RCC 7860 (cell line): Measurements from ENCODE around the gene MRPL18.
"Not testable (repeated sequence)": the region's sequence is repeated elsewhere in the genome, so short reads cannot be mapped to it uniquely, and the experiment has no call there.

ENCODE experiments used
- DNase-seq: peaks from one replicate; pipeline ENCODE4 v3.0.0-alpha.2; 2015; ENCODE audit warnings: low spot score
- FAIRE-seq: peaks from 2 replicates; lab custom pipeline; 2012; peaks lifted over from hg19 to GRCh38; lab: Jason Lieb, UNC

Gene MRPL18

DNA sequence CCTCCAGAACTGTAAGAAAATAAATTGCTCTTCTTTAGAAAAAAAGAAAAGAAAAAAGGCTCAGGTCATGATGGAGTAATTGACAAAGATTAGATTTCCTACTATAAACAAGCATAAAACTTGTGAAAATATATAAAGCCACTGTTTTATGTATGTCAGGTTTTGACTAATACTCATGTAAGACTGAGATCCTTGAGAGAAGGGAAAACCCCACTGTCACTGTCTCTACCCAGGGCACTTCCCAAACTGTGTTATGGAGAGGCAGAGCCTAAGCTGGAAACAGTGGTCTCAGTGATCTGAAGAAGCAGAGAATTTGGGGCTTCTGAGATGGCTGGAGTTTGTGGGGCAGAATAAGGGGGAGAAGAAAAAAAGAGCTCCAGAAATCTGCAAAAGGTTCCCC is 20.8 kb upstream of the MRPL18 start:
- no peak for DNase-seq
- FAIRE-seq: no peak

DNA sequence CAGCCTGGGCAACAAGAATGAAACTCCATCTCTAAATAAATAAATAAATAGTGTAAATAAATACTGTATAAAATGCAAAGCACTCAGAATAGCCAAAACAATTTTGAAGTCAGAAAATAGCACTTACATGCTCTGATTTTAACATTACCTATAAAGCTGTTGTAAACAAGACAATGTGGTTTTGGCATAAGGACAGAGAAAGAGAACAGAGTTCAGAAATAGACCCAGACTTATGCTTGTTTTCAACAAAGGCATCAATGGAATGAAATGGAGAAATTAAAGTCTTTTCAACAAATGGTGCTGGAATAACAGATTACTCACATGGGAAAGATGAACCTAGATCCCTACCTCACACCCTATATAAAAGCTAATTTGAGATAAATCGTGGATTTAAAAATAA is 18.1 kb upstream of the MRPL18 start:
- FAIRE-seq (no peak), DNase-seq (no peak)

DNA sequence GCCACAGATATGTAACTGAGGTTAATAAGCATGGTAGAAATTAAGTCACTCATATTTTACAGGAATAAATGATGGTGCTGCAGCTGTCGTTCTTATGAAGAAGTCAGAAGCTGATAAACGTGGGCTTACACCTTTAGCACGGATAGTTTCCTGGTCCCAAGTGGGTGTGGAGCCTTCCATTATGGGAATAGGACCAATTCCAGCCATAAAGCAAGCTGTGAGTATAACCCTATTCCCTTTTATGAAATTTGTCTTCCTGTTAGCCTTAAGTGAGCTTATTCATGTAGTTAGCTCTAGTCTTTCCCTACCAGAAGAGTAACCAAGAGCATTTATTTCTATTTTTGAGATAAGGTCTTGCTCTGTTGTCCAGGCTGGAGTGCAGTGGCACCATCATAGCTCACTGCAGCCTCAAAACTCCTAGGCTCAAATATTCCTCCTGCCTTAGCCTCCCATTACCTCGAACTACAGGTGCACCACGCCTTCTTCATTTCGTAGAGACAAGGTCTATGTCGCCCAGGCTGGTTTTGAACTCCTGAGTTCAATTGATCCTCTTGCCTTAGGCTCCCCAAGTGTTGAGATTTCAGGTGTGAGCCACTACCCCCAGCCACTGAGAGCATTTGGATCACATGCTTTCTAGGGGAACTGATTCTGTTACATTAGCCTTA is 12.9 kb upstream of the MRPL18 start:
- FAIRE-seq: no peak
- DNase-seq: no peak

DNA sequence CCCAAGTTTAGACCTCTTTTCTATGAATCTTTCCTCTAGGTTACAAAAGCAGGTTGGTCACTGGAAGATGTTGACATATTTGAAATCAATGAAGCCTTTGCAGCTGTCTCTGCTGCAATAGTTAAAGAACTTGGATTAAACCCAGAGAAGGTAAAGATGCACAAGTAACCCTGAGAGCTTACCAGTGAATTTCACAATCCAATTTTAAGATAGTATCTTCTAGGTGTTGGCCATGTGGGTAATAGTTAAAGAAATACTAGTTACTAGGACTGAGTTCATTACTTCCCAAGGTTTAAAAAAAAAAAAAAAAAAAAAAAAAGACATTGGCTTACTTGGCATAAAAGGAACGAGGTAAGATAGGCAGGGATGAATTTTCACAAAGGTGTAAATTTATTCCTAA is 12.1 kb upstream of the MRPL18 start:
- FAIRE-seq (no peak), DNase-seq (no peak)

DNA sequence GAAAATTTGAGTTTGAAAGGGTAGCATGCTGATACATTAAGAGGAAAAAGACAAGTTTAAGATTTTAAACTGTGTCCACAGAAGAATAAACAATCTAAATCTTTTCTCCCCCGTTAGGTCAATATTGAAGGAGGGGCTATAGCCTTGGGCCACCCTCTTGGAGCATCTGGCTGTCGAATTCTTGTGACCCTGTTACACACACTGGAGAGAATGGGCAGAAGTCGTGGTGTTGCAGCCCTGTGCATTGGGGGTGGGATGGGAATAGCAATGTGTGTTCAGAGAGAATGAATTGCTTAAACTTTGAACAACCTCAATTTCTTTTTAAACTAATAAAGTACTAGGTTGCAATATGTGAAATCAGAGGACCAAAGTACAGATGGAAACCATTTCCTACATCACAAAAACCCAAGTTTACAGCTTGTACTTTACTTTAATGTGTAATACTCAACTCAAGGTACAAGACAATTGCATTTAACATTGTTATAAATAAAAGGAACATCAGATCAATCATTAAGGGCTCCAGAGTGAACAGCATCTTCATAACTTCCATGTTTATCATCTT is 11.6 kb upstream of the MRPL18 start:
- DNase-seq (no peak), FAIRE-seq (no peak)

DNA sequence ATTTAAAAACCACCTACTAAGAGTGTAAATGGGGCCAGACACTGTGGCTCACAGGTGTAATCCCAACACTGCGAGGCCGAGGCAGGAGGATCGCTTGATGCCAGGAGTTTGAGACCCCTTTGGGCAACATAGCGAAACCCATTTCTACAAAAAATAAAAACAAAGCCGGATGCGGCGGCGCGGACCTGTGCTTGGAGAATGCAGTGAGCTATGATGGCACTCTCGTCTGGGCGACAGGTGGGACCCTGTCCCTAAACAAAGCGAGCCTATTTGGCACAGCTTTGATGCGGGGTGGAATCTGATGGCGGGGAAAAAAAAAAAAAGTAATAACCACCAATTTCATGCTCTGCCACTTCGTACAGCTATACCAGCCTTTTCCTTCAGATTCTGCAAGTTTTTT is 2.0 kb upstream of the MRPL18 start:
- DNase-seq (no peak), FAIRE-seq (no peak)

DNA sequence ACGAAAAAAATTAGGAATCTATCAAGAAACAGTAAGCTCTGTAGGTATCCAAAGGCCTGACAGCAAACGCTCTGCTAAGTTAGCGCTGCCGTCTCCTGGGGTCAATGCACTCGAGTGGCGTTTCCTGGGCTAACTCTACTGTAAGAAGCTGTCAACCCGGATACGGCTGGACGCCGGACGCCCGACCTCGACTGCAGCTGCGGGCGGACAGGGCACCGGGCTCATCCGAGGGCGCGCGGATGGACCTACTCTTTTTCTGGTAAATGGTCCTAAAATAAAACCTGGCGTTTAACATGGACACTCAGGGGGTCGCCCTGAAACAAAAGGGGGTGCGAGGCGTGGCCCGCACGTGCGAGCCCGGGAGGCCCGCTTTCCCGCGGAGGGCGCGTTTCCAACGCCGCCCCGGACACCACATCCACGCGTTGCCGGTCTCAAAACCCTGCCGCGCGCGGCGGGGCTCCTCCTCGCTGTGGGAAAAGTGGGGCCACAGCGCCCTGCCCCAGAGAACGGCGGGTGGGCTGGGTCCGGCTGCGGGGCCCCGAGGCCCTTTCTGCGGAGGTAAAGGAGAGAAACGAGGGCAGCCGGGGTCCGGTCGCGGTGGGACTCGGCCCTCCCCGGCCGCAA is 1.4 kb upstream of the MRPL18 start:
- FAIRE-seq: no peak
- peak; percentile 11 for DNase-seq

DNA sequence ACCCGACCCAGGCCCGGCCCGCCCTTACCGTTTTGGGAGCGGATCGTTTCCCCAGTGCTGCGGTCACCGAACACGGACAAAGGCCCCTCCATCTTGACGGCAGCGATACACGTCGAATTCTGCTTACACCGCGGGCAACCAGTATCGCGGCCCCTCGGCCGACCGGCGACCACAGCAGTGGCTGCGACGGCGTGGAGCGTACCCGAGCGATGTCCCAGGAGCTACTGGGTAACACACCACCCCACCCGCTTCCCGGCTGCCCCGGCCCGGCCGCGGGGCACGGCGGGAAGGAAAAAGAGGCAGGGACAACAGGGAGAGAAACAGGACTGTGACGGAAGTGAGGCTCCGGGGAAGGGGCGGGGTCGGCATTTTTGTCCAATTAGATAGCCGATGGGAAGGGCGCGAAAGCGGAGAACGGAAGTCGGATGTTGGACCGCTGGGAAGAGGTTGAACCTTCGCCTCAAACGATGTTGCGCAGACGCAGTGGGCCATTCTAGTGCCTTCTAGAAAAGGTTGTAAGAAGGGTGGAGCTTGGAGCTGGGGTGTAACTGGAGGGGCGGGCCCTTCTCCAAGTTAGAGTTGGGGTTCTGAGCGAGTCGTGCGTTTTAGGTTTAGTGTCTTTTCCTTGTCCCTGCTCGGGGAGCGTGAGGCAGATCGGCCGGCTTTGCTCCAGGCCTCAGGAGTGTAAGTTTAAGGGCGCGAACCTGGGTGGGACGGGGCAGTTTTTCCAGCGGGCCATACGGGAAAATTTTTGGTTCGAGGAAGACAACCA is 704 bp upstream of the MRPL18 start, which contains the start of gene TCP1:
Gene TCP1 (minus strand): TSS at position 226 of the 772 bp plus-strand sequence. CDS start 134 bp downstream, at position 92.
- peak; percentile 86 for FAIRE-seq

DNA sequence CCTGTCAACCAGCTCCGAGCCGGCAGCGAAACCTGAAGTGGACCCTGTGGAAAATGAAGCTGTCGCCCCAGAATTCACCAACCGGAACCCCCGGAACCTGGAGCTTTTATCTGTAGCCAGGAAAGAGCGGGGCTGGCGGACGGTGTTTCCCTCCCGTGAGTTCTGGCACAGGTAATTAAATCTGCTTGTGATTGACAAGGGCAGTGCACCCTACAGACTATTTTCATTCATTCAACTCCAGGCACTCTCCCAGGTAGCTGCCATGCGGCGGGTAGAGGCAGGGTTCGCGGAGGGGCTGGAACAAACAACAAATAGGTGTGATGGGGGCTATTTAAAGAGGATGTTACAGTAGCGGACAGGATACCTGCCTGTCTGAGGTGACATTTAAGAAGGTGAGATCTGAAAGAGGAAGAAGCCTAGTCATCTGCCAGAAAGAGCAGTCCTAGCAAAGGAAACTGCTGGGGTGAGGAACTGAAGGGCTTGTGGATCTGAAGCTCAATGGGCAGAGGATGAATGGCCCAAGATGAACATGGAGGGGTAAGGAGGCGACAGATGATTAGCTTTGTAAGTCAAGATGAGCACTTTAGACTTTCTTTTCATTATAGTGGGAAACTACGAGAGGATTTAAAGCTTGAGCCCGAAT is 810 bp downstream of the MRPL18 start:
- no peak for FAIRE-seq

More for the DNA sequence above, 704 bp upstream of the MRPL18 start, which contains the start of gene TCP1:
- peak; percentile 96 for DNase-seq

DNA sequence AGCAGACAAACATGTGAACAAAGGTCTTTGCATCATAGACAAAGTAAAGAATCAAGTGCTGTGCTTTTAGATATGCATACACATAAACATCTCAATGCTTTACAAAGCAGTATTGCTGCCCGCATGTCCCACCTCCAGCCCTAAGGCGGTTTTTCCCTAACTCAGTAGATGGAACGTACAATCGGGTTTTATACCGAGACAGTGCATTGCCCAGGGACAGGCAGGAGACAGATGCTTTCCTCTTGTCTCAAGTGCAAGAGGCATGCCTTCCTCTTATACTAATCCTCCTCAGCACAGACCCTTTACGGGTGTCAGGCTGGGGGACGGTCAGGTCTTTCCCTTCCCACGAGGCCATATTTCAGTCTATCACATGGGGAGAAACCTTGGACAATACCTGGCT is 4.7 kb downstream of the MRPL18 start:
- FAIRE-seq, DNase-seq: not testable (repeated sequence)

More for the DNA sequence above, 810 bp downstream of the MRPL18 start:
- no peak for DNase-seq

DNA sequence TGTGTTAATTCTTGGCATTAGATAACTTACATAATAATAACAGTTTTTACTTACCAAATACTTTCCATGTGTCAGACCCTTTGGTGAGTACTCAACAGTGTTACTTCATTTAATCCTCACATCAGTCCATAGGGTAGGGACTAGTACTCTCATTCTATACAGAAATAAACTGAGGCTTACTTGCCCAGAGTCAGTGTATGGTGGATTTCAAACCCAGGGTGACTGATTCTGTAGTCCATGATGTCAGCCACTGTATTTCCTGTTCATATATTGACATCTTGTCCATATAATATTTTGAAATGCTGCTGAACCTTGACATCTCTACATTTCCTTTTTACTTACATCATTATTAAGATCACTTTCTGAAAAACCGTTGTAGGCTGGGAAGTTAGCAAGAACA is 7.3 kb downstream of the MRPL18 start:
- DNase-seq (no peak), FAIRE-seq (no peak)

DNA sequence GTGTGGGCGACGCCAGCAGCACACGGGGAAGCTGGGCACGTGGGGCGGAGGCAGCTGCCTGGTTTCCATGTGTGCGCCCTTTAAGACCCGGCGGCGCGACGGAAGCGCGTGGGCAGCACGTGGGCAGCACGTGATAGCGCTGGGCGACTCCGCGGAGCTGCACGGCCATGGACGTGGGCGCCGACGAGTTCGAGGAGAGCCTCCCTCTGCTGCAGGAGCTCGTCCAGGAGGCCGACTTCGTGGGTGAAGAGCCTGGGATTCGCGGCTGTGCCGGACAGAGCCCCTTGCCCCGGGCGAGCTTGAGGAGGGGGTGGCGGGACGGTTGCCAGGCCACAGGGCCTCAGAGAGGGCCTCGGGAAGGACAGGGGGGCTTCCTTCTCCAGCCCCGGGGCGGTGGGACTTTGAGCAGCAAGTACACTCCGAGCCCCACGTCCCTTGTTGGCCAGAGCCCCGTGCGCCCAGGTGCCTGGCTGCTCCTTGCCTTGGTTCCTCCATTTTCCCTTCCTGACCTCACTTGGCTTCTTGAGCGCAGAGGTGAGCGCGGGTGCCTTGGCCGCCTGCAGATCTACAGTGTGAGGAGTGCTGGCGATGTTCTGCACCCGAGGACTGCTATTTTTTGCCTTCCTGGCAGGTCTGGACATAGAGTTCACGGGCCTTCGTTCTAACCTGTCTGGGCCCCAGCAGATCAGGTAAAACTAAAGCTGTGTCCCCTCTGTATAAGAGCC is 10.0 kb downstream of the MRPL18 start, which contains the start of gene PNLDC1:
Gene PNLDC1 (plus strand): TSS at position 136 of the 725 bp plus-strand sequence. CDS start 32 bp downstream, at position 168.
- no peak for DNase-seq
- no peak for FAIRE-seq

DNA sequence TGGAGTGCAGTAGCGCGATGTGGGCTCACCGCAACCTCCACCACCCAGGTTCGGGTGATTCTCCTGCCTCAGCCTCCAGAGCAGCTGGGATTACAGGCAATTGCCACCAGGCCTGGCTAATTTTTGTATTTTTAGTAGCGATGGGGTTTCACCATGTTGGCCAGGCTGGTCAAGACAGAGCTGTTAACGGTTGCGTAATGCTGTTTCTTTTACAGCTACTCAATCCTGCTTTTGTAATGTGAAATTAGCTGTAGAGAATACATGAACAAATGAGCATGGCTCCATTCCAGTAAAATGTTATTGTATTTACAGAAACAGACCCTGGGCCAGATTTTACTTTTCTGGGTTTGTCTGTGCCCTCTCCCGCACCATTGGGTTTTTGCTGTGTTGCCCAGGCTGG is 11.7 kb downstream of the MRPL18 start:
- DNase-seq: no peak
- FAIRE-seq: no peak

DNA sequence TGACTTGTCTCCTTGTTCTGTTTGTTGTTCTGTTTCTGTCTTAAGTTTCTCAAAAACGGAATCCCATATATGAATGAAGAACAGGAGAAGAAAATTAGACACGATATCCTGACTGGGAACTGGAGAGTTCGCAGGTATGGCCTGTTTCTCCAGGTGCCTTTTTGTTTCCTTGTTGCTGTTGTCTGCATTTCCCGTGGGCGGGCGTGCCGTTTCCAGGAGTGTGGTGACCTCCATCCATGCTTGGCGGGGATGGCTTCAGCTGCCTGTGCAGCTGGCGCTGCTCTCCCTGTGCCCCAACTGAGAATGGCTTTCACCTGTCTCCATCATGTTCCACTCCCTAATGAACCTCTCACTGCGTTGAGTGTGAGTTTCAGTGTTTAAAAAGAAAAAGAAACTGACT is 14.2 kb downstream of the MRPL18 start:
- FAIRE-seq (no peak), DNase-seq (no peak)

DNA sequence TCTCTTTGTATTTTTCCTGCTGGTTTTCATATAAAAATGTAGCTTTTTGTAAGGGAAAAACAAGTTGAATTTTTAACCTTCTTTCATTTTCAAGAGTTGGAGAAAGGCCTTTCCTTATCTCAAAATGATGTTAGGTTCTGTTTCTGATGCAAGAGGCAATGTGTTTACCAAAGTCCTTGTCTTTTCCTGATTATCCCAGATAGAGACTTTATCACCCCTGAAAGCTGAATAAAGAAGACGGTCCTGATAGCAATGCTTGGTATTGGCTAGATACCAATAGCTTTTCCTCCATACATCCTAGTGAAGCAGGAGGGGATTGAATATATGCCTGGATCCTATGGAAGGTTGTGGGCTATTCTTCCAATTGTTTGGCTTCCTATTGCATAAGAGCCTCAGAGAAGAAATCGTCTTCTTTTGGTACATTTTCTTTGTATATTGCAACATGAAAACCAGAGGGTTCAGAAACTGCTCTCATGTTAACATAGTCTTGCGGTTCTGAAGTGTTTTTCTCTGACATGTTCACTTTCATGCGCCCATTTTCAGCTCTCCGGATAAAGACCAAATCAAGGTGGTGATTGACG is 15.3 kb downstream of the MRPL18 start:
- no peak for FAIRE-seq
- no peak for DNase-seq

DNA sequence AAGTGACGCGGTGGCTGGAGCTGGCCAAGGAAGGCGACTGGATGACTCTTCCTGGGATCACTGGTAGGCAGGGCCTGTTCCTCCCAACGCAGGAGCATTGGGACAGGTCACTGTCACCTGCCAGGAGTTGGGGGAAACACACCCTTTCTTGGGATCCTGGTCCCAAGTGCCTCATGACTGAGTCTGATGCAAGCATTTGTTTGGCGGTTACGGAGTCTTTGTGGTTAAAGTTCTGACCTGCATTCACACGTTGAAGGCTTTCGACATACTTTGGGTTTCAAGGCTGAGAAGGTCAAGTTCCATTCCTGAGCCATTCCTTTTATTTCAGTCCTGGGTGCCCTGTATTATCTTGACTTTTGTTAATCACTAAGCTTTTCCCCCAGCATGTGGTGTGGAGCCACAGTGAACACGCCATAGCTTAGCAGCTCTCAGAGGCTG is 15.8 kb downstream of the MRPL18 start:
- FAIRE-seq: no peak
- peak; percentile 13 for DNase-seq

DNA sequence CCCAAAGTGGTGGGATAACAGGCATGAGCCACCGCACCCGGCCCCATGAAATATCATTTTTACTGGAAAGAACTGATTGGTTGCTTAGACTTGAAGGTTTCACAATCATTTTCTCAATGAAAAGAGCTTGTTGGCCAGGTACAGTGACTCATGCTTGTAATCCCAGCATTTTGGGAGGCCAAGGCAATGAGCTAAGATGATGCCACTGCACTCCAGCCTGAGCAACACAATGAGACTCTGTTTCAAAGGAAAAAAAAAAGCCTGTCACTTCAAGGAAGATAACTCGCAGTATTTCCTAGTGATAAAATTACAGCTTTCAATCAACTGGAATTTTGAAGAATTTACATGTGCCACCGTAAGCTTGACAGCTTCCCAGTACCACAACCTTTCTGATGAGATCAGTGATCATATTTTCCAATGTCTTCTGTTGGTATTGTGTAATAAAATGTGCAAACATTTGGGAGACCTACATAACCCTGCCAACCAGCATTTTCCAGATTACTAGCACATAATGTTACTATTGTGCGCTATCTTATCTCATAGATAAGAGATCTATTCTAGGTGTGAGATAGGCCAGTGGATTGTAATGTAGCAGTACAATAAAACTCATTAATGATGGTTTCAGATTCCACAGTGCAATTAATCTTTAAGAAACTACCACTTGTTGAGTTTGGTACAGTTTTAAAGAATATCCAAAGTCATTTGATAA is 17.0 kb downstream of the MRPL18 start:
- FAIRE-seq: no peak

DNA sequence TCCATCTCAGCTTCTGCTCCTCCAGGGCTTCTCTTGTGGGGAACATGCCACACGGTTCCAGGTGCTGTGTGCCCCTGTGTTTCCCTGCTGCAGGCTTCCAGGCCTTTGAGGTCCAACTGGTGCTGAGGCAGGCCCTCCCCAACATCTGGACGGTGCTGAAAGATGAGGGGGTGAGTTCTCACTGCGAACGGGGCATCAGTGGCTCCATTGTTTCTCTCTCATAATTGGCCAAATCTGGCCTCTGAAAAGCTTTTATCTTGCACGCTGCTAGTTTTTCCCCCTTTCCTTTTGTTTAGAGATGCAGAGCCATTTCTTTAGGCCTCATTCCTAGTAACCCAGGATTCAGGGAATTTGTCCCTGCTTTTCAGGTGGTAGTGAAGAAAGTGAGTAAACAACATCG is 18.4 kb downstream of the MRPL18 start:
- FAIRE-seq (no peak), DNase-seq (no peak)

More for the DNA sequence above, 17.0 kb downstream of the MRPL18 start:
- DNase-seq: no peak

DNA sequence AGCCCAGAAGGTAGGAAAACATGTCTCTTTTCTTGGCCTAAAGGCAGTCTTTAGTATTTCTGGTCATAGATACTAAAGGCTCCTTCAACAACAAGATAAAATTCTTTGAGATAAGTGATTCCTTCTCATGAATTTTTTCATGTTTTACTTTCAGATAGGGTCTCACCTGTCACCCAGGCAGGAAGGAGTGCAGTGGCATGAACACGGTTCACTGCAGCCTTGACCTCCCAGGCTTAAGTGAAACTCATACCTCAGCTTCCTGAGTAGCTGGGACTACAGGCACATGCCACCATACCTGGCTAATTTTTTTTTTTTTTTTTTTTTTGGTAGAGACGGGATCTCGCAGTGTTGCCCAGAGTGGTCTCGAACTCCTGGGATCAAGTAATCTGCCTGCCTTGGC is 18.9 kb downstream of the MRPL18 start:
- DNase-seq: no peak
- FAIRE-seq: no peak
